SKM-1 (cell line): ENCODE results near the gene IL17REL.
A peak's percentile ranks its signal among the peaks of the same experiment; 100 is the strongest.
"Not testable (repeated sequence)": the region's sequence is repeated elsewhere in the genome, so short reads cannot be mapped to it uniquely, and the experiment has no call there.

ENCODE experiments used
- DNase-seq: peaks from one replicate; lab custom pipeline; 2025; ENCODE audit not compliant: unreplicated experiment; lab: John Stamatoyannopoulos, UW

Gene IL17REL

GRCh38 chr22:49992921-49993648, 19.5 kb downstream of the IL17REL start:
- DNase-seq = peak; percentile 64

- no peak for DNase-seq
These were observed 20.5 kb downstream of the IL17REL start for GRCh38 chr22:49991907-49992533.

- no peak for DNase-seq
These were observed 21.4 kb downstream of the IL17REL start for GRCh38 chr22:49991167-49991566.

DNA sequence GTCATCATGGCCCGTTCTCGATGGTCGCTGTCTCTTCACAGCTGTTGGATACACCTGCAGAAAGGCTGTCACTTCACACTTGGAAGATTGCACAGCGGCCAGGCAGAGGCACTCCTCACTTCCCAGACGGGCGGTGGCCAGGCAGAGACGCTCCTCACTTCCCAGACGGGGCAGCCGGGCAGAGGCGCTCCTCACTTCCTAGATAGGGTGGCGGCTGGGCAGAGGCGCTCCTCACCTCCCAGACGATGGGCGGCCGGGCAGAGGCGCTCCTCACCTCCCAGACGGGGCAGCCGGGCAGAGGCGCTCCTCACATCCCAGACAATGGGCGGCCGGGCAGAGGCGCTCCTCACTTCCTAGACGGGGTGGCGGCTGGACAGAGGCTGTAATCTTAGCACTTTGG, 22.7 kb downstream of the IL17REL start:
- not testable (repeated sequence) for DNase-seq

GRCh38 chr22:49986325-49986724, 26.2 kb downstream of the IL17REL start:
- DNase-seq = no peak

GRCh38 chr22:49983148-49984042, 29.2 kb downstream of the IL17REL start:
- DNase-seq = no peak

DNA sequence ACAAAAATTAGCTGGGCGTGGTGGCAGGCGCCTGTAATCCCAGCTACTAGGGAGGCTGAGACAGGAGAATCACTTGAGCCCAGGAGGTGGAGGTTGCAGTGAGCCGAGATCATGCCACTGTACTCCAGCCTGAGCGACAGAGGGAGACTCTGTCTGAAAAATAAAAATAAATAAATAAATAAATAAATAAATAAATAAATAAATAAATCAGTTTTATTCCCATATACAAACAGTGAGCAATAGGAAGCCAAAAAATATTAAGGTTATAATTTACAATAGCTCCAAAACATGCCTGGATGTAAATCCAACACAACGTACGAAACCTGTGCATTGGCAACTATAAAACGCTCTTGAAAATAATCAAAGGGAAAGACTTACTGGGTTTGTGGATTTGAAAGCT, 30.8 kb downstream of the IL17REL start:
- DNase-seq = not testable (repeated sequence)

GRCh38 chr22:49979587-49980264, 32.8 kb downstream of the IL17REL start:
- DNase-seq = peak; percentile 53

- no peak for DNase-seq
These were observed 35.0 kb downstream of the IL17REL start for GRCh38 chr22:49977578-49977977.

DNA sequence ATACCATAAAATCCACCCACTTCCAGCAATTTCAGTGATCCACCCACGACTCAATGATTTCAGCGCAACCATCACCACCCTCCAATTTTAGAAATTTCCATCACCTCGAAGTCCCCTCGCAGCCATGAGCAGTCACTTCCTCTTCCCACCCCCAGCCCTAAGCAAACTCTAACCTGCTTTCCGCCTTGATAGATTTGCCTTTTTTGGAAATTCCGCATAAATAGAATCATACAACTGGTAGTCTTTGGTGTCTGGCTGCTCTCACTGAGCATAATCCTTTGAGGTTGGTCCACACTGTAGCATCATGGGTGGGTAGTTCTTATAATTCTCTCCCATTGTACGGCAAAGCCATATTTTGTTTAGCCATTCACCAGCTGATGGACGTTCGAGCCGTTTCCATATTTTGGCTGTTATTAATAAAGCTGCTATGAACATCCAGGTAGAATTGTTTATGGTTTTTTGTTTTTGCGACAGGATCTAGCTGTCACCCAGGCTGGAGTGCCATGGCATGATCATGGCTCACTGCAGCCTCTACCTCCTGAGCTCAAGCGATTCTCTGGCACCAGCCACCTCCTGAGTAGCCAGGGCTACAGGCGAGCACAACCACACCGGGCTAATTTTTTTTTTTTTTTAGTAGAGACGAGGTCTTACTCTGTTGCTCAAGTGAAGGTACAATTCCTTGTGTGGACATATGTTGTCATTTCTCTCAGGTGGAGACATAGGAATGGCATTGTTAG, 36.0 kb downstream of the IL17REL start:
- no peak for DNase-seq

- DNase-seq = no peak
These were observed 36.8 kb downstream of the IL17REL start for GRCh38 chr22:49975543-49976389.

DNA sequence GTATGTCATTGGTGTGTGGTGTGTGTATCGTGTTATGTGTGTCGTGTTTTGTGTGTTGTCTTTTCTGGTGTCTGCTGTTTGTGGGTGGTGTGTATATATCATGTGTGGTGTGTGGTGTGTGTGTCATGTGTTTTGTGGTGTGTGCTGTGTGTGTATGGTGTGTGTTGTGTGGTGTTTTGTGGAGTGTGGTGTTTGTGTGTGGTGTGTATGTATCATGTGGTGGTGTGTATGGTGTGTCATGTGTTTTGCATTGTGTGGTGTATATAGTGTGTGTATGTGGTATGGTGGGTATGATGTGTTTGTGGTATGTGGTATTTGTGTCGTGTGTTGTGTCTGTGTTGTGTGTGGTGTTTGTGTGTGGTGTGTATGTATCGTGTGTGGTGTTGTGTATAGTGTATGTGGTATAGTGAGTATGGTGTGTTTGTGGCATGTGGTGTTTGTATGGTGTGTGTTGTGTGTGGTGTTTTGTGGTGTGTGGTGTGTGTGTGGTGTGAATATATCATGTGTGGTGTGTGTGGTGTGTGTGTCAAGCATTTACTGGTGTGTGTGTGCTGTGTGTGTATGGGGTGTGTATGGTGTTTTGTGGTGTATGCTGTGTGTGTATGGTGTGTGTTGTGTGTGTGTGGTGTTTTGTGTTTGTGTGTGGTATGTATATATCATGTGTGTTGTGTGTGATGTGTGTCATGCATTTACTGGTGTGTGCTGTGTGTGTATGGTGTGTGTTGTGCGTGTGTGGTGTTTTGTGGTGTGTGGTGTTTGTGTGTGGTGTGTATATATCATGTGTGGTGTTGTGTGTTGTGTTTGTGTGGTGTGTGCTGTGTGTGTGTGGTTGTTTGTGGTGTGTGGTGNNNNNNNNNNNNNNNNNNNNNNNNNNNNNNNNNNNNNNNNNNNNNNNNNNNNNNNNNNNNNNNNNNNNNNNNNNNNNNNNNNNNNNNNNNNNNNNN, 39.3 kb downstream of the IL17REL start:
- no peak for DNase-seq

- DNase-seq = no peak
These were observed 40.2 kb downstream of the IL17REL start for GRCh38 chr22:49972163-49973017.

DNA sequence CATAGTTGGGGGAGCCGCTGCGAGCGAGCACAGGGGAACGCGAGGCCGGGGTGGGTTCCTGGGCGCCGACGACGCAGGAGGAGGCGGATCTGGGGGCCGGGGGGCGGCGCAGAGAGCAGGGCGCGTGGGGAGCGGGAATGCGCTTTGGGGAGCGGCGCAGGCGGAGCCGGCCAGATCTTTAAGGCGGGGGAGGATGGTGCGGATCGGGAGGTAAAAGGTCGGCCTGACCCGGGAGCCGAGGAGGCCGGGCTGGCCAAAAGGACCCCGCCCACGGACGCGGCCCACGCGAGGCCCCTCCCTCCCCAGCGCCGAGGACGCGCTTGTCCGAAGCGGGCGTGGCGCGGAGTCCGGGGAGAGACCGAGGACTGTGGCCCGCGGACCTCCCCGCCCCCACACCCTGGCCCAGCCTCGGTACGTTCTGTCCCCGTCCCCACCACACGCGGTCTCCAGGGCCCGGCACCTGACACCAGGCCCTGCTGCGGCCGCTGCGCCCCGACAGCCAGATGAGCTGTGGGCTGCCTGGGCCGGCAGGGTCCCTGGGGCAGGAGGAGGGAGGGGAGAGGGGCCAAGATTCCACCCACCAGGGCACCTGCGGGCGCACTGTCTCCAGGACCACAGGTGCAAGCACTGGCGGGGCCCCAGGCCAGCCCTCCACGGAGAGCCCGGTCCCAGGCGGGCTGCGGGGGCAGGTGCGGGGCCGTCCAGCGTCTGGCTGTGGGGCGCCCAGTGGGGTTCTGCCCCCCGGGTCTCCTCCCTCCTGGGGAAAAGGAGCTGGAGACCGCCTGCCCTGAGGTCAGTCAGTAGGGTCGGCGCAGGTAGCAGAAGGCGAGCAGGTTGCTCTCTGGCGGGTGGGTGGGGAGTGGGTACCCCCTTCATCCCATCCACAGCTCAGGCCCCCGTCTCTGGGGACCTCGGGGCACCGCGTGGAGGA, 41.1 kb downstream of the IL17REL start:
- no peak for DNase-seq

DNA sequence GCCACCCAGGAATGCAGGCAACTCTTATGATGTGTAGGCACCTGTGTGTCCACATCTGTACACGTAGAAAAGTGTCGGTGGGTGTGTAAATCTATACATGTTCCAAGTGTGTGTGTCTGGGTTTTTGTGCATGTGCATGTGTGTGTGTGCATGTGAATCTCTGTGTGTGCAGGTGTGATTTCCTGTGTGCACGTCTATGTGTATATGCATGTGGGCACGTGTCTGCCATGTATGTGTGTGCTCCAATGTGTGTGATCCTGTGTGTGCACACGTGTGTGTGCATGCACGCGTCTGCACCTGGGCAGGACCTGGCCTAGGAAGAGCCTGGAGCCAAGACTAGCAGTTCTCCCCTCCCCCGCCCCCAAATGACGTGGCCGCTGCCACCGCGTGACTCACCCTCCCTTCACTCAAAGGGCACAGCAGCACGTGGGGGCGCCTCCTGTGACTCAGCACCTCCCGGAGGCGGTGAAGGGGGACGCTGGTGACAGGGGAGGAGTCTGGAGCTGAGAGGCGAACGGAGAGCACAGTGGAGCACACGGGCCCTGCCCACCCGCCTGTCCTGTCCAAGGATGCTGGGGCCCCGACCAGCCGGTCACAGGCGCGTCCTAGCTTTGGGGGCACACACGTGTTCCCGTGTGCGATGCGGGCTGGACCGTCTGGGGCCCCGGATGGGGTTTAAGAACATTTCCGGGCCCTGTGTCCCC, 41.9 kb downstream of the IL17REL start:
- peak; percentile 93 for DNase-seq
